NCI-H1105 (cell line): ENCODE measurements around the gene TDO2.
A peak's percentile ranks its signal among the peaks of the same experiment; 100 is the strongest.
"Not testable (repeated sequence)": the region's sequence is repeated elsewhere in the genome, so short reads cannot be mapped to it uniquely, and the experiment has no call there.

Experiments used
- DNase-seq: peaks from one replicate; lab custom pipeline; 2025; lab: John Stamatoyannopoulos, UW

Gene TDO2

DNA sequence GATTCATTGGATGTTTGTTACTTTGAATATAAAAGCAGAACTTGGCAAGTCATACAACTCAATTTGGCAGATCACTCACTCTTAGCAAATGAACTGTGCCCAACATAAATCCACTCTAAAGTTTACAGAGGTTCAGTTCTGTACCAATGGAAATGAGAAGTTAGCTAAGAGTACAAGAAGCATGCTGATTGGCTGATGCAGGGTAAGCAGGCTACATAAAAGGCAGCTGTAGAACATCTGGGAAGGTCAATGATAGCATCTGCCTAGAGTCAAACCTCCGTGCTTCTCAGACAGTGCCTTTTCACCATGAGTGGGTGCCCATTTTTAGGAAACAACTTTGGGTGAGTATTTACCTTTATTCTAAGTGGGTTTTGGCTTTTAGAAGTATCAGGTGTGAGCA lies at the start of gene TDO2:
TSS of gene TDO2 (plus strand) at position 244 of the 400 bp plus-strand sequence. CDS start at position 307, 63 bp downstream.
- DNase-seq: no peak

GRCh38 chr4:155854582-155855226 lies 48.8 kb upstream of the TDO2 start:
- no peak for DNase-seq

- DNase-seq: no peak
Measured at GRCh38 chr4:155855897-155856296, 47.6 kb upstream of the TDO2 start.

DNA sequence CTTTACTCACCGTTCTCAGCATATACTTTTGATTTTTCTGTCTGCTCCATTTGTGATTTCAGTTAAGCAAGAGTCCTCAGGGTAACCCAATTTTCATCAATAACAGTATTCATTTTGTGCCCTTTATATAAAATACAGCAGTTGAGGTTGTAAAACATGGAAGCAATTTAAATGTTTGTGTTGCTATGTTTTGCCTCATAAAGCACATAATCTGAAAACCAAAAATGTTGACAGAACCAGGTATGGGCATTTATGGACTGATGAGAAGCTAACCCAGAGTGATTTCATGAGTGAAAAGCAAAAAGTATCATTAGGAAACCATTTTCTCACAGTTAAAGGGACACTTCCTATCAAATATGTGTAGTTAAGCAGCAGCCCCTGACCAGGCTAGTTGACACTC lies 37.3 kb upstream of the TDO2 start, which contains the start of gene ASIC5:
TSS of gene ASIC5 (minus strand) at position 101 of the 400 bp plus-strand sequence. CDS start at position 50, 51 bp downstream.
- no peak for DNase-seq

- no peak for DNase-seq
Measured at GRCh38 chr4:155875878-155876277, 27.6 kb upstream of the TDO2 start.

DNA sequence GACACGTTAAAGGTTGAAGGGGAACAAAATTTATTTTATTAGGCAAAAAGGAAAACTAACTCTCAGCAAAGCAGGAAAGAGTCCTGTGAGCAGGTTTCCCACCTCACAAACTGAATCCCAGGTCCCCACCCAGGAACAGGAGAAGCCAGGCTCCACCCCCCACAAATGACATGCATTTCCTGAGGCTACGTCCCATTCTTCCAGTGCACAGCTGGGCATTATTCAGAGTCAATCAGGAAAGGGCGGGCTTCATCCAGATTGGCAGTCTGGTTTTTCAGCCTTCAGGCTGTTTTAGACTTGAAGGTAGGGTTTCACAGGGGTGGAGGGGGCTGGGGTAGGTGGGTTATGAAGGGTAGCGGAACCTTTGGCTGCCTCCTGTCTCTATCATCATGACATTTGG lies 25.5 kb upstream of the TDO2 start:
- no peak for DNase-seq

GRCh38 chr4:155878611-155879010 lies 24.9 kb upstream of the TDO2 start:
- DNase-seq: no peak

- DNase-seq: no peak
Measured at GRCh38 chr4:155879767-155880166, 23.7 kb upstream of the TDO2 start.

DNA sequence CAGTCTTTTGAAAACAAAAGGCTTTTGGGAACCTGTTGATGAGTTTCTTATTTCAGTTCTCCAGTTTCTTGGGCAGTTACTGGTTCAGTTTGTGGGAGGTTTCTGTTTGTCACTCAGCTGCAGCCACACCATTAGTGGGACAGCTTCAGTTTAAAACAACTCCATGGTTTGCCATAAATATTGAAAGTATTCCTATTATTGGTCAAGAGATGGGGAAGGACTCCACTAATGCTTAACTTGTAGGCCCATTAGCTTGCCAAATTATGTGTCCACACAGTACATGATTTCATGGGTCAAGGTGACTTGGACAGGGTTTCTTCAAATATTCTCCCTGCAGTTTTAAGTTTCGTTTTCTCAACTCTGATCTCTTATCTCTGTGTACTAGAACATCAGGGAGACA lies 21.9 kb upstream of the TDO2 start:
- no peak for DNase-seq

- no peak for DNase-seq
Measured at GRCh38 chr4:155883895-155884294, 19.6 kb upstream of the TDO2 start.

DNA sequence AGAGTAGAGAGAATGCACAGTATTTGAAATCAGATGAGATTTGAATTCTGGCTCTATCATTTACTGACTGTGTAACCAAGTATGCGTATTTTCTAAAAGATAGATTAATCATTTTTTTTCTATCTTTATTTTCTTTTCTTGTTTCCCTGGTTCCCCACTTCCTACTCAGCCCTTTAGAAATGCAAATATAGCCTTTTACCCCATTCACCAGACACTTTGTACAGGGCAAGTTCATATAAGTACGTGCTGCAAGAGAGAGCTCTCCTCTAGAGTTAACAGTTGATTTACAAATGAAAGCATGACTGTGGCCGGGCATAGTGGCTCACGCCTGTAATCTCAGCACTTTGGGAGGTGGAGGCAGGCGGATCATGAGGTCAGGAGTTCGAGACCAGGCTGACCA lies 17.8 kb upstream of the TDO2 start:
- DNase-seq: no peak

GRCh38 chr4:155887045-155887444 lies 16.5 kb upstream of the TDO2 start:
- DNase-seq: no peak

DNA sequence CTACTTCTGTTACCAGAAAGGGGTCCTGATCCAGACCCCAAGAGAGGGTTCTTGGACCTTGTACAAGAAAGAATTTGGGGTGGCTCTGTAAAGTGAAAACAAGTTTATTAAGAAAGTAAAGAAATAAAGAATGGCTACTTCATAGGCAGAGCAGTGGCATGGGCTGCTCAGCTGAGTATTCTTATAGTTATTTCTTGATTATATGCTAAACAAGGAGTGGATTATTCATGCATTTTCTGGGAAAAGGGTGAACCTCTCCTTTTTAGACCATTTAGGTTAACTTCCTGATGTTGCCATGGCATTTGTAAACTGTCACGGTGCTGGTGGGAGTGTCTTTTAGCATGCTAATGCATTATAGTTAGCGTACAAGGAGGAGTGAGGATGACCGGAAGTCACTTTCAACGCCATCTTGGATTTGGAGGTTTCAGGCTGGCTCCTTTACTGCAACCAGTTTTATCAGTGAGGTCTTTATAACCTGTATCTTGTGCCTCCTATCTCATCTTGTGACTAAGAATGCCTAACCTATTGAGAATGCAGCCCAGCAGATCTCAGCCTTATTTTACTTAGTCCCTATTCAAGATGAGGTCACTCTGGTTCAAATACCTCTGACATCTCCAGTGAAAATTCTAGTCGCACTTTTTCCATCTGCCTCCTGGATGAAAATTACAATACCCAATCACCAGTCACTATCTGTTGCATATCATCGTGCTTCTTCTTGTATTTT lies 15.5 kb upstream of the TDO2 start:
- no peak for DNase-seq

DNA sequence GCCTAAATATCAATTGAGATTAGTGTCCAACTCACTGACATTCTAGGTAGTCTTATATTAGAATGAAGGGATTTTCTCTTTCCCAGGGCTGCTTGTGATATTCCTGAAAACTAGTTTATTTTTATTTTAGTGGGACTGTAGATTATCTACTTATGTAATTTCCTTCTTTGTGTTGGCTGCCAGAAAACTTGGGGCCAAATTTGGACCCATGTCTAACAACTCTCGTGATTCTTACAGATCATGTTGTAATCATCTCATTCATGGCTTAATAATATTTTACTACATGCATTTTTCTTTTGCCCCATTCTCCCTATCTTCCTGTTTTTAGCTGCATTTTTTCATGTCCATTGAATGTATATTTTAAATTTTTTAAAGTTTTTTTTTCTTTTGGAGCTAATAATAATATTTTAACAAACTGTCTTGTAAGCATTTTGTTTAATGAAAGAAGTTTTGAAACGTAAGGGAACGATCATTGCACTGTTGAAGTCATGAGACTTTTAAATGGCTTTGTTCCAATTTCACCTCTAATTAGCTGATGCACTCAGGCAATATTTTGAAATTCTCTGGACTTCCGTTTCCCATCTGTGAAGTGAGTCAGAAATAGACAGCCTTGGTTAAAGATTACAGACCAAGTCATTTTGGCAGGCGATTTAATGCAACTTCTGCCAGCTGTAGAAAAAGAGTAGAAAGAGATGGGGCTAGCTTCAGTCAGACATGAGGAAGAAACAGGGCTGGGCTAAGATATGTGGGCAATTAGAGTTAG lies 14.3 kb upstream of the TDO2 start:
- DNase-seq: no peak

- no peak for DNase-seq
Measured at GRCh38 chr4:155889946-155890345, 13.6 kb upstream of the TDO2 start.

DNA sequence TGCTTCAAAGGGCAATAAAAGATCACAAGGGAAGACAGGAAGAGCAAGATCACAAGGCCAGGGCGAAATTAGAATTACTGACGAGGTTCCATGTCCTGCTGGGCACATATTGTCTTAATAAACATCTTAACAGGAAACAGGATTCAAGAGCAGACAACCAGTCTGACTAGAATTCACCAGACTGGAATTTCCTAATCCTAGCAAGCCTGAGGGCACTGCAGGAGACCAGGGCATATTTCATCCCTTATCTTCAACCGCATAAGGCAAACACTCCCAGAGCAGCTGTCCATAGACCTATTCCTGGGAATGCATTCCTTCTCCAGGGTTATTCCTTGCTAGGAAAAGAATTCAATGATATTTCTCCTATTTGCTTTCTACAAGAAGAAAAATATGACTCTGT lies 12.4 kb upstream of the TDO2 start:
- DNase-seq: no peak

GRCh38 chr4:155898371-155898770 lies 5.1 kb upstream of the TDO2 start:
- DNase-seq: not testable (repeated sequence)

DNA sequence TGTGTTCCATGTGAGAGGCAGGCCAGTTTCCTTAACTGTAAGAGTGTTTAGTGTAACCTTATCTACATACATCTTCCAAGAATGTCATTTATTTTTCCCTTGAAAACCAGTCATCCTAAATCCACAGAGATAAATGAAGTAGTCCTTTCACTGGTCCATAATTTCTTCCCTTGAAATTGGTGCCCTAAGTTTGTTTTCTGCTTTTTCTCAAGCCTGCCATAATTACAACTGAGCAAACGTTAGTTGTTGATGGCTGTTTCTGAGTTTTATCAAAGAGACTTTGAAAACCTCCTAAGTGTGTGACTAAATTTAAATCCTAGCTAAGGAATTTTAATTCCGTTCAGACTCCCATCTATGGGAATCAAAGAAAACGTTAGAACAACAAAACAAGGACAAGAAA lies 3.6 kb upstream of the TDO2 start:
- no peak for DNase-seq

GRCh38 chr4:155900381-155900780 lies 3.1 kb upstream of the TDO2 start:
- no peak for DNase-seq

DNA sequence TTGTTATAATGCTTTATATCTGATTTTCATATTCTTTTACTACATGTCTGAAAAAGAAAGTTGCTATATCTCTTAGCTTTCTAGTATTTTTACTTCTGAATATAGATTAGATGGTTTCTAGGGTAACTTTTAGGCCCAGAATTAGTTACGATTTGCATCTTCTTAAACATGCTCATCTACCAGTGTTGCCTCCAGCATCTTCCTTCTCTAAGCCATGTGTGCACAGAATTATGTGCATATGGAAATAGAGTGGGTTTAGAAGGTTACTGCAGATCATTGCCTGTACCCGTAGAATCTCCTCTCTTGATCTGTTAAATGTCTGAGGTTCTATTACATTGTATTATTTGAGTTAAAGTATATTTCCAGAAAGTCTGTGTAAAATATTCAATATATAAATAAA lies 2.5 kb upstream of the TDO2 start:
- no peak for DNase-seq

DNA sequence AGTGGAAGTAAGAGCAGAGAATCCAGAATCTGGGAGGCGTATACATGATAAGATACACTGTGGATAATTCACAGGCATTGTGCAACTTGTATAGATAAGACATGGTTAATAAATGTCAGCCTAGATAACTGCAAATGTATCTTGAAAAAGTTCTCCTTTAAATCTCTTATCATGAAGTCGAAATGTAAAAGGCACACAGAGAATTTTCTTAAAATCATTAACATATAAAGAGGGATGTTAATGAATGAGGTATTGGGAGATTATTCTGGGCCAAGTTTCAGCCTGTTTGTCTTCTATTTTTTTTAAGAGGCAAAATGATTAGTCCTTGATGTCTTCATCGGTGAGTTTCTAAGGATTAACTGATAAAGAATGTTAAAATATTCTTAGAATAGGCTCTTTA lies 835 bp downstream of the TDO2 start:
- DNase-seq: no peak

DNA sequence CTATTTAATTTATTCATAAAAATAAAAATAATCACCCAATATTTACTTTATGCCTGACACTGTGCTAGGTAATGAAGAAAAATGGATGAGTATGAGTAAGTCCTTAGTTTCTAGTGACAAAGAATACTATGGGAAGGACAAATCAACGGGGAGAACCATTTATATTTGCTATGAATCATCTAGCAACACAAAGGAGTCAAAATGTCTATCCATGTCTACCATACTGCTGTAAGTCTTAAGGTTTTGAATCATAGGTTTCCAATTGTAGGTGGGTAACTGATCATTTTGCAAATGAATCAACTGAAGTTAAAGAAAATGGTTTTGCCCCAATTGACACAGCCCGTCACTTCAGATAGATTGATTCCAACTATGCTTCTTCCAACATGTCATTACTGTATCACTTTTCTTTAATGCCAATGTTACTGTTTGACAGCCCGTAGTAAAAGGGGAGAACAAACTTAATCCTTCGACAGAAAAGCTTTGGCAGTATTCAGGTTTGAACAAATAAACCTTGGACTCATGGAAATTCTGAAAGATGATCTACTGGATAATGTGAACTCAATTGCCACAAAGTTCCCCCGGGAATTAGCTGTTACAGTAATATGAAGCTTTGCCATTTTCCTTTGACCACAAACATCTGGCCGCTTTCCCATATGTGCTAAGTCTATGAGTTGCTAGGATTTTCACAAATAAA lies 3.2 kb downstream of the TDO2 start:
- DNase-seq: peak; percentile 35
